Measurements from ENCODE around the gene SCIMP. TPM values are rescaled to one million over a fixed set of nuclear protein-coding genes. Genes with fewer than 3 reads are reported as not detected.

Gene SCIMP
- polyA plus RNA-seq, 1 of the 3 experiments (the other 2 are of a cell fraction): not detected

- no peak for TF ChIP-seq YY1 (IDR thresholded peaks at IDR 0.05; ENCODE audit: low read depth)
- no peak for TF ChIP-seq GATA2 (CRISPR knock-in tag; IDR thresholded peaks at IDR 0.05)
- TF ChIP-seq NRF1 (IDR thresholded peaks at IDR 0.05; ENCODE audit: low read depth, low read length): no peak
- no peak for TF ChIP-seq FOSL2 (IDR thresholded peaks at IDR 0.05; ENCODE audit: borderline replicate concordance, low read depth)
Observed at GRCh38 chr17:5248821-5249479, 14.3 kb upstream of the SCIMP start (continued).

- H3K4me1 ChIP-seq (ENCODE audit: control insufficient read depth in 1 of 2, insufficient read depth in 2 of 2, low read depth in 1 of 2, low read length in 1 of 2): no peaks in the 10 kb centered on the region
- H4K20me1 ChIP-seq (ENCODE audit: insufficient read depth): no peaks in the 10 kb centered on the region
- no peak for TF ChIP-seq SMC3 (IDR thresholded peaks at IDR 0.05; ENCODE audit: low read depth, low read length)
- TF ChIP-seq MXI1 (IDR thresholded peaks at IDR 0.05; ENCODE audit: low read depth, low read length): no peak
- TF ChIP-seq, protein P1, sequence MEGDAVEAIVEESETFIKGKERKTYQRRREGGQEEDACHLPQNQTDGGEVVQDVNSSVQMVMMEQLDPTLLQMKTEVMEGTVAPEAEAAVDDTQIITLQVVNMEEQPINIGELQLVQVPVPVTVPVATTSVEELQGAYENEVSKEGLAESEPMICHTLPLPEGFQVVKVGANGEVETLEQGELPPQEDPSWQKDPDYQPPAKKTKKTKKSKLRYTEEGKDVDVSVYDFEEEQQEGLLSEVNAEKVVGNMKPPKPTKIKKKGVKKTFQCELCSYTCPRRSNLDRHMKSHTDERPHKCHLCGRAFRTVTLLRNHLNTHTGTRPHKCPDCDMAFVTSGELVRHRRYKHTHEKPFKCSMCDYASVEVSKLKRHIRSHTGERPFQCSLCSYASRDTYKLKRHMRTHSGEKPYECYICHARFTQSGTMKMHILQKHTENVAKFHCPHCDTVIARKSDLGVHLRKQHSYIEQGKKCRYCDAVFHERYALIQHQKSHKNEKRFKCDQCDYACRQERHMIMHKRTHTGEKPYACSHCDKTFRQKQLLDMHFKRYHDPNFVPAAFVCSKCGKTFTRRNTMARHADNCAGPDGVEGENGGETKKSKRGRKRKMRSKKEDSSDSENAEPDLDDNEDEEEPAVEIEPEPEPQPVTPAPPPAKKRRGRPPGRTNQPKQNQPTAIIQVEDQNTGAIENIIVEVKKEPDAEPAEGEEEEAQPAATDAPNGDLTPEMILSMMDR (IDR thresholded peaks at IDR 0.05): no peak
- no peak for TF ChIP-seq TAF1 (IDR thresholded peaks at IDR 0.05; ENCODE audit: borderline replicate concordance, low read depth, low read length)
- no peak for TF ChIP-seq USF1 (IDR thresholded peaks at IDR 0.05; ENCODE audit: borderline replicate concordance, low read depth)
- no peak for TF ChIP-seq NFIC (IDR thresholded peaks at IDR 0.05; ENCODE audit: borderline replicate concordance)
- TF ChIP-seq NRF1 (IDR thresholded peaks at IDR 0.05; ENCODE audit: low read depth, low read length): no peak
- TF ChIP-seq FOXM1 (IDR thresholded peaks at IDR 0.05; ENCODE audit: low read depth): no peak
- no peak for TF ChIP-seq POLR2AphosphoS5 (IDR thresholded peaks at IDR 0.05; ENCODE audit: low read depth, low read length)
- no peak overlapping the region for H3K9ac ChIP-seq
- 90% methylated on average over 8 of the region's 8 CpGs for WGBS (ENCODE audit: low lambda C conversion rate)
- no peaks in the 10 kb centered on the region for H3K79me2 ChIP-seq (ENCODE audit: insufficient read depth)
- no peak overlapping the region for H2AFZ ChIP-seq (ENCODE audit: low read depth)
- no peak overlapping the region for H3K27ac ChIP-seq (ENCODE audit: low read depth in 2 of 2, low read length in 1 of 2)
- H3K4me2 ChIP-seq: no peak overlapping the region
- no peaks in the 10 kb centered on the region for H3F3A ChIP-seq (replicated peaks; ENCODE audit: insufficient read depth)
- H3K4me3 ChIP-seq (ENCODE audit: low read depth in 2 of 2, low read length in 1 of 2): no peak overlapping the region
- no peaks in the 10 kb centered on the region for H3K27me3 ChIP-seq (ENCODE audit: insufficient read depth)
- no peaks in the 10 kb centered on the region for H3K9me3 ChIP-seq
- no peaks in the 10 kb centered on the region for H3K9me2 ChIP-seq
- DNase-seq: no peak
- CTCF ChIA-PET: interaction anchor here (2.7 to 5.1 kb wide), 2 partner anchors 11 to 192 kb away, joined by 14 to 42 read pairs; partner anchors contain the start of gene C1QBP
- H3K36me3 ChIP-seq (replicated peaks in 1 of 2; ENCODE audit: control insufficient read depth in 1 of 2, insufficient read depth in 2 of 2, low read length in 1 of 2): no peaks in the 10 kb centered on the region
- POLR2A ChIA-PET: interaction anchor here (0.7 kb wide), 1 partner anchor 10 kb away, joined by 3 read pairs; no protein-coding TSS in a partner anchor
Observed at GRCh38 chr17:5247621-5248020, 13.0 kb upstream of the SCIMP start.
